HepG2 (cell line): ENCODE data around the gene CHP1. TPM values are rescaled to one million over a fixed set of nuclear protein-coding genes. Genes with fewer than 3 reads are reported as not detected.
A peak's percentile ranks its signal among the peaks of the same experiment; 100 is the strongest.

ENCODE experiments used
- CBX5 ChIP-seq: sonication (generic); formaldehyde crosslinking; IDR thresholded peaks from 2 replicates; pipeline ENCODE4 v1.4.0; 2020; ENCODE audit warnings: missing genetic modification reagents, borderline replicate concordance
- ETV5 ChIP-seq: IDR thresholded peaks from 2 replicates; pipeline ENCODE4 v1.6.1; 2018; ENCODE audit warnings: missing biosample characterization, missing genetic modification reagents, inconsistent platforms, borderline replicate concordance
- JUN ChIP-seq: sonication (generic); formaldehyde crosslinking; IDR thresholded peaks from 2 replicates; pipeline ENCODE4 v1.4.0; 2020; ENCODE audit warnings: mild to moderate bottlenecking, missing genetic modification reagents
- NCOA2 ChIP-seq: sonication (generic); formaldehyde crosslinking; IDR thresholded peaks from 2 replicates; pipeline ENCODE4 v1.8.0; 2022; ENCODE audit warnings: inconsistent platforms
- NFIC ChIP-seq: IDR thresholded peaks from 2 replicates; pipeline ENCODE4 v1.6.1; 2012; ENCODE audit warnings: mild to moderate bottlenecking, low read length, inconsistent platforms
- NFKBIZ ChIP-seq: IDR thresholded peaks from 2 replicates; pipeline ENCODE4 v1.6.1; 2018; ENCODE audit warnings: missing genetic modification reagents, missing compliant biosample characterization
- NR1H2 ChIP-seq: sonication (generic); formaldehyde crosslinking; IDR thresholded peaks from 2 replicates; pipeline ENCODE4 v1.8.1; 2022; ENCODE audit warnings: low read depth, missing genetic modification reagents, borderline replicate concordance
- NR2C2 ChIP-seq: sonication (generic); formaldehyde crosslinking; IDR thresholded peaks from 2 replicates; pipeline ENCODE4 v1.4.0; 2020; ENCODE audit warnings: missing genetic modification reagents, mild to moderate bottlenecking, moderate library complexity, borderline replicate concordance
- NR2F1 ChIP-seq, 2 experiments: fragments of 450-650 bp in 1 of 2; formaldehyde crosslinking in 1 of 2; IDR thresholded peaks; 2 replicates each; pipeline versions ENCODE4 v1.5.0 to v1.6.1; 2016 to 2020; ENCODE audit warnings: mild to moderate bottlenecking in 1 of 2, missing compliant biosample characterization in 1 of 2, missing genetic modification reagents in 1 of 2, moderate library complexity in 1 of 2
- PRDM4 ChIP-seq: sonication (generic); formaldehyde crosslinking; IDR thresholded peaks from 2 replicates; pipeline ENCODE4 v1.9.0; 2021; ENCODE audit warnings: missing genetic modification reagents, borderline replicate concordance
- SALL1 ChIP-seq: sonication (generic); formaldehyde crosslinking; IDR thresholded peaks from 2 replicates; pipeline ENCODE4 v1.8.0; 2022; ENCODE audit warnings: mild to moderate bottlenecking, missing genetic modification reagents
- TRIM22 ChIP-seq: fragments of 450-650 bp; IDR thresholded peaks from 2 replicates; pipeline ENCODE4 v1.6.1; 2017
- ZBTB39 ChIP-seq: sonication (generic); formaldehyde crosslinking; IDR thresholded peaks from 2 replicates; pipeline ENCODE4 v1.5.0; 2020; ENCODE audit warnings: missing genetic modification reagents
- ZNF280B ChIP-seq: sonication (generic); formaldehyde crosslinking; IDR thresholded peaks from 2 replicates; pipeline ENCODE4 v1.5.0; 2020; ENCODE audit warnings: missing genetic modification reagents, mild to moderate bottlenecking, borderline replicate concordance
- ZNF329 ChIP-seq: sonication (generic); formaldehyde crosslinking; IDR thresholded peaks from 2 replicates; pipeline ENCODE4 v1.9.0; 2021; ENCODE audit warnings: low read depth, mild to moderate bottlenecking, missing genetic modification reagents
- ZNF33A ChIP-seq: sonication (generic); formaldehyde crosslinking; IDR thresholded peaks from 2 replicates; pipeline ENCODE4 v1.5.1; 2020; ENCODE audit warnings: missing genetic modification reagents, mild to moderate bottlenecking, moderate library complexity, borderline replicate concordance
- ZNF580 ChIP-seq: IDR thresholded peaks from 2 replicates; pipeline ENCODE4 v1.6.1; 2016; ENCODE audit warnings: low read depth, borderline replicate concordance
- ZNF710 ChIP-seq: sonication (generic); formaldehyde crosslinking; IDR thresholded peaks from 2 replicates; pipeline ENCODE4 v1.5.0; 2020; ENCODE audit warnings: mild to moderate bottlenecking, missing genetic modification reagents, borderline replicate concordance
- polyA plus RNA-seq, 8 experiments: library from polyadenylated mRNA; depleted of rRNA in 3 of 8; stranded (reverse) in 7 of 8; unstranded in 1 of 8; fragments of >200 nt; fragmentation: Illumina TruSeq in 4 of 8; extraction: Trizol in 4 of 8; gene quantifications; 2 replicates each; pipeline versions ENCODE4 v1.2.1 to v1.2.3, GENCODE V29; 2011 to 2016; ENCODE audit warnings: low read depth in 4 of 8, missing spikeins in 1 of 8, mixed read lengths in 1 of 8; ENCODE audit not compliant: insufficient read depth in 1 of 8
- total RNA-seq, 5 experiments: library from RNA; depleted of rRNA; stranded (reverse); fragments of >200 nt; fragmentation: Illumina TruSeq; extraction: Trizol; gene quantifications; 2 replicates each; pipeline ENCODE4 v1.2.3, GENCODE V29; 2016; ENCODE audit warnings: low read depth in 1 of 5

CHP1 gene
- total and polyA plus RNA-seq, 2 of the 13 experiments (the other 11 are each of a cell fraction or from before 2014, with no cell fraction given) = 49.6 to 76.4 TPM

- peak; percentile 40; the same call in 1 of the 2 replicates for TF ChIP-seq ETV5 (CRISPR knock-in tag)
- peak; percentile 92 for TF ChIP-seq SALL1 (CRISPR knock-in tag)
- peak; percentile 45; the same call in 1 of the 2 replicates for TF ChIP-seq CBX5 (CRISPR knock-in tag)
- no peak for TF ChIP-seq NR1H2 (CRISPR knock-in tag)
- TF ChIP-seq NFKBIZ (CRISPR knock-in tag) = peak; percentile 74
- TF ChIP-seq NR2F1 (CRISPR knock-in tag; IDR thresholded peaks at IDR 0.05) = peak; percentile 65 to 72
- TF ChIP-seq PRDM4 (CRISPR knock-in tag) = no peak
- TF ChIP-seq NR2C2 (CRISPR knock-in tag) = peak; percentile 78
- TF ChIP-seq ZNF710 (CRISPR knock-in tag) = no peak
- TF ChIP-seq TRIM22 = no peak
- peak; percentile 94 for TF ChIP-seq ZNF280B (CRISPR knock-in tag)
- TF ChIP-seq ZBTB39 (CRISPR knock-in tag) = peak; percentile 79; the same call in 1 of the 2 replicates
- TF ChIP-seq NFIC = no peak
- TF ChIP-seq ZNF33A (CRISPR knock-in tag) = peak; percentile 89; the same call in 1 of the 2 replicates
- TF ChIP-seq JUN = peak; percentile 87
- peak; percentile 89 for TF ChIP-seq ZNF329
- TF ChIP-seq NCOA2 (CRISPR knock-in tag) = peak; percentile 67; the same call in 1 of the 2 replicates
- TF ChIP-seq ZNF580 = peak; percentile 86; the same call in 1 of the 2 replicates
Observed at GRCh38 chr15:41230650-41231421, at the start of gene CHP1, which contains the start of gene EXD1 (continued).
